ENCODE data around the gene PDPK1. TPM values are rescaled to one million over a fixed set of nuclear protein-coding genes. Genes with fewer than 3 reads are reported as not detected.
"Not testable (repeated sequence)": the region's sequence is repeated elsewhere in the genome, so short reads cannot be mapped to it uniquely, and the experiment has no call there.

The PDPK1 gene
- total and polyA plus RNA-seq, 2 donors, result 20.0 to 26.0 TPM

- 74% methylated on average over 9 of the region's 17 CpGs for WGBS
- not testable (repeated sequence) for H3K36me3 ChIP-seq (ENCODE audit: insufficient read depth); H3K4me1 ChIP-seq (ENCODE audit: insufficient read depth); DNase-seq (ENCODE audit: extremely low spot score); H3K27ac ChIP-seq (ENCODE audit: low read depth); H3K4me3 ChIP-seq (ENCODE audit: low read depth, low read length)
Measured at GRCh38 chr16:2560131-2560797, 22.4 kb downstream of the PDPK1 start.

DNA sequence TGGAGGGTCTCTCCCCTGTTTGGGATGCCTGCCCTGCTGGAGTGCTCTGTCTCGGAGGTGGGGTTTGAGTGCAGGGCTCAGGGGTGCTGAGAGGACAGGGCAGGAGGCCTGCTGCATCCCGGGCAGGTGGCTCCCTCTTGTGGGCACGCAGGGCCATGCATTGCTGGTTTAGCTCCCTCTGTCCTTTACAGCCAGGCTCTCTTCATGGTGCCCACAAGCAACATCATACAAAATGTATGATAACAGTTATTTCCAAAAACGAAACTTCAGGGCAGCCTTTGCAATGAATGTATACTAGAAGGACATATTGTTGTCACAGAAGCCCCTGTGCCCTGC, 22.9 kb downstream of the PDPK1 start:
- not testable (repeated sequence) for H3K27ac ChIP-seq (ENCODE audit: low read depth); H3K36me3 ChIP-seq (ENCODE audit: insufficient read depth); DNase-seq (ENCODE audit: extremely low spot score); H3K4me1 ChIP-seq (ENCODE audit: insufficient read depth); H3K4me3 ChIP-seq (ENCODE audit: low read depth, low read length)
- 11% methylated on average over 2 of the region's 4 CpGs for WGBS

DNA sequence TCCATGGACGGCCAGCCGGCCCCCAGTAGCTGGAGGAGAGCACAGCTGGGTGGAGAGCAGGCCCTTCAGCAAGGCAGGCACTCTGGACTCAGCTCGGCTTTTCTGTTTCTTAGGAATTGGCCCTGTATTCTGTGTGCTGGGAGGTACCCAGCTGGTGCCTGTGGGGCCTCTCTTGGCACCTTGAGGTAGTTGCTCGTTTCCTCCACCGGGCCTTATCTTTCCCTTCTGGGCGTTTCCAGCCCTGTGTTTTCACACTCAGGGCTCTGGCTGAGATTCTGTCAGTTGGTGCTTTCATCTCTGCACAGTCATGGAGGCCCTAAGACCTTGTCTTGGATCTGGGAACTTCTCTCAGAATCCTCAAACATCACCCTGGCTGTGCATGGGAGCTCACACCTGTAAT, 29.7 kb downstream of the PDPK1 start:
- not testable (repeated sequence) for H3K27ac ChIP-seq (ENCODE audit: low read depth); H3K4me1 ChIP-seq (ENCODE audit: insufficient read depth); H3K4me3 ChIP-seq (ENCODE audit: low read depth, low read length); DNase-seq (ENCODE audit: extremely low spot score); H3K36me3 ChIP-seq (ENCODE audit: insufficient read depth)
- no CpG with 5 or more reads among the region's 6 CpGs for WGBS

- WGBS, result no CpG with 5 or more reads among the region's 11 CpGs
- H3K4me1 ChIP-seq (ENCODE audit: insufficient read depth), result not testable (repeated sequence)
Measured at GRCh38 chr16:2568573-2568972, 30.8 kb downstream of the PDPK1 start.

DNA sequence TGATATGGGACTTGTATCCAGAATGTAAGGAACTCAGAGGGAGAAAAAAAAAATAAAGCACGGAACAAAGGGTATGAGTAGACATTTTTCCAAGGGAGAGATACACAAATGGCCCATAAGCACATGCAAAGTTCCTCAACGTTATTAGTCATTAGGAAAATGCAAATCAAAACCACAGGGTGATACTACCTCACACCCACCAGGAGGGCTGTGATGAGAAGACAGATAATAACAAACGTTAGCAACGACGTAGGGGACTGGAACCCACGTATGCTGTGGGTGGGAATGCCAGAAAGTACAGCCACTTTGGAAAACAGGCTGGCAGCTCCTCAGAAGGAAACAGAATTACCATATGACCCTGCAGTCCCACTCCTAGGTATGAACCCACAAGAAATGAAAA, 34.9 kb downstream of the PDPK1 start:
- not testable (repeated sequence) for H3K36me3 ChIP-seq (ENCODE audit: insufficient read depth)

More at GRCh38 chr16:2568573-2568972, 30.8 kb downstream of the PDPK1 start:
- not testable (repeated sequence) for H3K4me3 ChIP-seq (ENCODE audit: low read depth, low read length); H3K36me3 ChIP-seq (ENCODE audit: insufficient read depth); DNase-seq (ENCODE audit: extremely low spot score); H3K27ac ChIP-seq (ENCODE audit: low read depth)

GRCh38 chr16:2575839-2576238, 38.0 kb downstream of the PDPK1 start:
- WGBS, result 93% methylated on average over 12 of the region's 21 CpGs
- not testable (repeated sequence) for DNase-seq (ENCODE audit: extremely low spot score); H3K4me1 ChIP-seq (ENCODE audit: insufficient read depth); H3K4me3 ChIP-seq (ENCODE audit: low read depth, low read length); H3K27ac ChIP-seq (ENCODE audit: low read depth); H3K36me3 ChIP-seq (ENCODE audit: insufficient read depth)

More for the DNA sequence above, 34.9 kb downstream of the PDPK1 start:
- H3K4me1 ChIP-seq (ENCODE audit: insufficient read depth); DNase-seq (ENCODE audit: extremely low spot score); H3K4me3 ChIP-seq (ENCODE audit: low read depth, low read length); H3K27ac ChIP-seq (ENCODE audit: low read depth): not testable (repeated sequence)
- no CpG with 5 or more reads among the region's 6 CpGs for WGBS

DNA sequence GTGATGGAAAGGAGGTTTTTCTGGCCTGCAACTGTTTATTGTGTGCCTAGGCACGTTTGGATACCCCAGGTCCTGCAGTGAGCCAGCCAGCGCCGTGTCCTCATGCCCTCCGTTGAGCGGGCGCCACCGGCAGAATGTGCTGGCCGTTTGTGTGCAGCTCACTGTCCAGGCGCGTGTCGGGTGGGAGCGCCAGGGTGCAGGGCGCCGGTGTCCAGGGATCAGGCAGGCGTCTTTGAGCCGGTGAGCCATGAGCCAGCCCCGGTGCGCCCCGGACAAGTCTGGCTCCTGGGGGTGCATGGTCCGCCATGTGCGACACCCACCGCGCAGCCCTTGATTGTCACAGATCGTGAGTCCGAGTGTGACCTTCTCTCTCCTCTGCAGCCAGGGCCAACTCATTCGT, 39.2 kb downstream of the PDPK1 start:
- not testable (repeated sequence) for H3K4me3 ChIP-seq (ENCODE audit: low read depth, low read length); H3K36me3 ChIP-seq (ENCODE audit: insufficient read depth); DNase-seq (ENCODE audit: extremely low spot score); H3K4me1 ChIP-seq (ENCODE audit: insufficient read depth); H3K27ac ChIP-seq (ENCODE audit: low read depth)
- 95% methylated on average over 15 of the region's 26 CpGs for WGBS

DNA sequence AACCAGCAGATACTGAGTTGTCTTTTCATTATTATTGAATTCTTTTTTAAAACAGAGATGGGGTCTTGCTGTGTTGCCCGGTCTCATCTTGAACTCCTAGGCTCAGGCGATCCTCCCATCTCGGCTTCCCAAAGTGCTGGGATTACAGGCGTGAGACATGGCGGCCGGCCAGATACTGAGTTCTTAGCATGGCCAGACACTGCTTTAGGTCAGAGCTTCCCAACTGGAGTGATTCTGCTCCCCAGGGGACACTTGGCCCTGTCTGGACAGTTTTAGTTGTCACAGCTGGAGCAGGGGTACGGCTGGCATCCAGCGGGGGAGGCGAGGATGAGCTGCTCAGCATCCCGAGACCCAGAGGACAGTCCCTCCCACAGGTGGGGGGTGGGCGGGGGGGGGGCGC, 41.1 kb downstream of the PDPK1 start:
- WGBS, result 71% methylated on average over 4 of the region's 12 CpGs
- not testable (repeated sequence) for H3K27ac ChIP-seq (ENCODE audit: low read depth)

GRCh38 chr16:2580143-2580542, 42.3 kb downstream of the PDPK1 start:
- H3K27ac ChIP-seq (ENCODE audit: low read depth); H3K4me1 ChIP-seq (ENCODE audit: insufficient read depth); DNase-seq (ENCODE audit: extremely low spot score); H3K36me3 ChIP-seq (ENCODE audit: insufficient read depth); H3K4me3 ChIP-seq (ENCODE audit: low read depth, low read length): not testable (repeated sequence)
- 59% methylated on average over 6 of the region's 11 CpGs for WGBS

More for the DNA sequence above, 41.1 kb downstream of the PDPK1 start:
- not testable (repeated sequence) for H3K36me3 ChIP-seq (ENCODE audit: insufficient read depth); DNase-seq (ENCODE audit: extremely low spot score); H3K4me1 ChIP-seq (ENCODE audit: insufficient read depth); H3K4me3 ChIP-seq (ENCODE audit: low read depth, low read length)

- not testable (repeated sequence) for DNase-seq (ENCODE audit: extremely low spot score); H3K27ac ChIP-seq (ENCODE audit: low read depth); H3K36me3 ChIP-seq (ENCODE audit: insufficient read depth); H3K4me1 ChIP-seq (ENCODE audit: insufficient read depth); H3K4me3 ChIP-seq (ENCODE audit: low read depth, low read length)
- WGBS, result no CpG with 5 or more reads among the region's 21 CpGs
Measured at GRCh38 chr16:2580818-2581217, 43.0 kb downstream of the PDPK1 start.

GRCh38 chr16:2584729-2585650, 47.2 kb downstream of the PDPK1 start:
- DNase-seq (ENCODE audit: extremely low spot score), result no peak
- peaks cover 1% of the 10 kb centered on the region for H3K36me3 ChIP-seq (ENCODE audit: insufficient read depth)
- no peak overlapping the region for H3K27ac ChIP-seq (ENCODE audit: low read depth)
- 67% methylated on average over 23 of the region's 24 CpGs for WGBS
- H3K4me1 ChIP-seq (ENCODE audit: insufficient read depth), result no peaks in the 10 kb centered on the region
- H3K4me3 ChIP-seq (ENCODE audit: low read depth, low read length), result no peak overlapping the region

- 73% methylated on average over 25 of the region's 25 CpGs for WGBS
- no peak overlapping the region for H3K4me3 ChIP-seq (ENCODE audit: low read depth, low read length)
Measured at GRCh38 chr16:2585651-2586081, 47.8 kb downstream of the PDPK1 start.

DNA sequence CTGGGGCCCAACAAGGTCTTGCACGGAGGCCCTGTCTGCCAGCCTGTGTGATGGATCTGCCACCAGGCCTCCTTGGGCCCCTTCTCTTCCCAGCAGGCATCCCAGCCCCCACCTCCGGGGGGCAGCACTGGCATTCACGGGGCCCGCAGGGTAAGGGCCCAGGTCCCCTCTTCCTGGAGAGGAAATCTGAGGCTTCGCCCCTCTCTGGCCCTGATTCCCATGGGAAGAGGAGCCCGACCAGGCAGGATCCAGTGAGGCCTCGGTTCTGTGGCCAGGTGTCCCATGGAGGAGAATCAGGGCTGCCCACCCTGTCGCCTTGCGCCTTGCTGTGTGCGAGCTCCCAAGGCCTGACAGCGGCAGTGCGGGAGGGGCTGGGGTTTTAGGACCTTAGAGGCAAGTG, 48.4 kb downstream of the PDPK1 start:
- Histone ChIP-seq H3K4me1 (ENCODE audit: insufficient read depth) (no peaks in the 10 kb centered on the region), H3K27ac (ENCODE audit: low read depth) (no peak overlapping the region), H3K4me3 (ENCODE audit: low read depth, low read length) (no peak overlapping the region), H3K36me3 (ENCODE audit: insufficient read depth) (peaks cover 2% of the 10 kb centered on the region)
- DNase-seq (ENCODE audit: extremely low spot score), result no peak
- WGBS, result 76% methylated on average over 12 of the region's 12 CpGs

More at GRCh38 chr16:2585651-2586081, 47.8 kb downstream of the PDPK1 start:
- Histone ChIP-seq H3K36me3 (ENCODE audit: insufficient read depth) (peaks cover 2% of the 10 kb centered on the region), H3K4me1 (ENCODE audit: insufficient read depth) (no peaks in the 10 kb centered on the region), H3K27ac (ENCODE audit: low read depth) (no peak overlapping the region)
- no peak for DNase-seq (ENCODE audit: extremely low spot score)

GRCh38 chr16:2586901-2587480, 49.2 kb downstream of the PDPK1 start:
- Histone ChIP-seq H3K4me1 (ENCODE audit: insufficient read depth) (no peaks in the 10 kb centered on the region), H3K27ac (ENCODE audit: low read depth) (no peak overlapping the region), H3K36me3 (ENCODE audit: insufficient read depth) (peaks cover 2% of the 10 kb centered on the region), H3K4me3 (ENCODE audit: low read depth, low read length) (no peak overlapping the region)
- no peak for DNase-seq (ENCODE audit: extremely low spot score)
- WGBS, result 93% methylated on average over 16 of the region's 16 CpGs
